Right lobe of liver (tissue), 4 donors: ENCODE results near the gene SCUBE3.

Experiments
- CTCF ChIP-seq, 4 donors: fragments of 200-600 bp in 3 of 4; fragments of 450-650 bp in 1 of 4; IDR thresholded peaks; one replicate each; pipeline versions ENCODE4 v1.5.1 to v1.8.0; 2016 to 2022; ENCODE audit warnings: antibody characterized with exemption in 4 of 4, mild to moderate bottlenecking in 2 of 4
- POLR2A ChIP-seq: fragments of 450-650 bp; IDR thresholded peaks from one replicate; pipeline ENCODE4 v1.6.1; 2017; ENCODE audit warnings: antibody characterized with exemption, mild to moderate bottlenecking
- donor health status: DM: no; HTN: no; CAD: no.
- donor health status: DM: no; HTN: no; CAD: no.
- donor health status: DM: no; HTN: yes; CAD: no.

GRCh38 chr6:35300848-35301247 lies 87.1 kb downstream of the SCUBE3 start:
- TF ChIP-seq CTCF (IDR thresholded peaks at IDR 0.05) (no peak), POLR2A (no peak)
